HG02610 (cell line): ENCODE data around the gene GPRC5B.

ENCODE experiments used
- ATAC-seq: cut with Tn5 transposase; IDR thresholded peaks from one replicate; pipeline ENCODE4 v1.9.1; 2021; ENCODE audit warnings: mild to moderate bottlenecking, moderate library complexity; ENCODE audit not compliant: unreplicated experiment

GPRC5B gene

GRCh38 chr16:19884611-19885450, at the start of gene GPRC5B:
Gene GPRC5B, minus strand, starts transcription at chr16:19884848. Its CDS starts 12,003 bp downstream, at chr16:19872845.
- ATAC-seq: no peak

GRCh38 chr16:19933740-19934139, 49.1 kb upstream of the GPRC5B start:
- no peak for ATAC-seq

- ATAC-seq: no peak
Observed at GRCh38 chr16:19929062-19929511, 44.4 kb upstream of the GPRC5B start.

GRCh38 chr16:19928432-19928831, 43.8 kb upstream of the GPRC5B start:
- ATAC-seq: no peak

- ATAC-seq: no peak
Observed at GRCh38 chr16:19926449-19927390, 42.1 kb upstream of the GPRC5B start.

GRCh38 chr16:19923396-19923795, 38.7 kb upstream of the GPRC5B start:
- ATAC-seq: no peak

GRCh38 chr16:19919142-19919541, 34.5 kb upstream of the GPRC5B start:
- no peak for ATAC-seq

GRCh38 chr16:19916064-19916463, 31.4 kb upstream of the GPRC5B start:
- ATAC-seq: no peak

GRCh38 chr16:19914877-19915276, 30.2 kb upstream of the GPRC5B start:
- ATAC-seq: no peak

GRCh38 chr16:19913340-19913645, 28.6 kb upstream of the GPRC5B start:
- no peak for ATAC-seq

GRCh38 chr16:19912455-19913339, 28.0 kb upstream of the GPRC5B start:
- no peak for ATAC-seq

- no peak for ATAC-seq
Observed at GRCh38 chr16:19911747-19912454, 27.3 kb upstream of the GPRC5B start.

GRCh38 chr16:19911204-19911603, 26.6 kb upstream of the GPRC5B start:
- no peak for ATAC-seq

- ATAC-seq: no peak
Observed at GRCh38 chr16:19909750-19910322, 25.2 kb upstream of the GPRC5B start.

- no peak for ATAC-seq
Observed at GRCh38 chr16:19908921-19909320, 24.3 kb upstream of the GPRC5B start.

- peak; percentile 57 for ATAC-seq
Observed at GRCh38 chr16:19907161-19907992, 22.7 kb upstream of the GPRC5B start.

GRCh38 chr16:19901164-19901563, 16.5 kb upstream of the GPRC5B start:
- no peak for ATAC-seq

GRCh38 chr16:19899605-19899955, 14.9 kb upstream of the GPRC5B start:
- ATAC-seq: no peak
